GM23338 (cell line): ENCODE results near the gene CFAP65. TPM values are rescaled to one million over a fixed set of nuclear protein-coding genes. Genes with fewer than 3 reads are reported as not detected.

Source experiments
- ATAC-seq: fragments of 200-7000 bp; cut with Tn5 transposase; 3 replicates; pipeline ENCODE4 v1.9.1; 2020
- DNase-seq: peaks from one replicate; pipeline ENCODE4 v3.0.0-alpha.2; 2015; ENCODE audit warnings: low spot score
- H2AFZ ChIP-seq: fragments of 200-600 bp; sonication (generic); 2 replicates; pipeline ENCODE4 v1.8.0; 2016; ENCODE audit warnings: antibody characterized with exemption, mild to moderate bottlenecking, moderate library complexity
- H3F3A ChIP-seq: fragments of 200-600 bp; sonication (generic); replicated peaks from 2 replicates; pipeline ENCODE4 v1.8.0; 2017; ENCODE audit warnings: antibody characterized with exemption, mixed run types, low read depth
- H3K27ac ChIP-seq: fragments of 200-600 bp; sonication (generic); 2 replicates; pipeline ENCODE4 v1.6.1; 2016; ENCODE audit warnings: low read depth
- H3K27me3 ChIP-seq: fragments of 200-600 bp; sonication (generic); 2 replicates; pipeline ENCODE4 v1.8.0; 2016; ENCODE audit warnings: mild to moderate bottlenecking, mixed run types, moderate library complexity; ENCODE audit not compliant: insufficient read depth
- H3K36me3 ChIP-seq: fragments of 200-600 bp; sonication (generic); 2 replicates; pipeline ENCODE4 v1.8.0; 2016; ENCODE audit warnings: mild to moderate bottlenecking; ENCODE audit not compliant: insufficient read depth
- H3K4me1 ChIP-seq: fragments of 200-600 bp; sonication (generic); 2 replicates; pipeline ENCODE4 v1.8.0; 2016; ENCODE audit warnings: mild to moderate bottlenecking, moderate library complexity; ENCODE audit not compliant: insufficient read depth
- H3K4me2 ChIP-seq: fragments of 200-600 bp; sonication (generic); 2 replicates; pipeline ENCODE4 v1.7.1; 2017; ENCODE audit warnings: mixed run types
- H3K4me3 ChIP-seq: fragments of 200-600 bp; sonication (generic); 2 replicates; pipeline ENCODE4 v1.6.1; 2016; ENCODE audit warnings: mixed run types
- H3K79me2 ChIP-seq: fragments of 200-600 bp; sonication (generic); replicated peaks from 2 replicates; pipeline ENCODE4 v1.8.0; 2017; ENCODE audit warnings: mild to moderate bottlenecking; ENCODE audit not compliant: insufficient read depth
- H3K9me2 ChIP-seq: fragments of 200-600 bp; sonication (generic); 2 replicates; pipeline ENCODE4 v1.8.0; 2017; ENCODE audit not compliant: insufficient read depth
- H4K20me1 ChIP-seq: fragments of 200-600 bp; sonication (generic); replicated peaks from 2 replicates; pipeline ENCODE4 v1.8.0; 2017; ENCODE audit warnings: mild to moderate bottlenecking; ENCODE audit not compliant: insufficient read depth
- H3K27ac Mint-ChIP-seq: 2 replicates; pipeline ENCODE4 v1.8.0; 2020; ENCODE audit warnings: inconsistent platforms, mild to moderate bottlenecking, moderate library complexity, mixed read lengths
- H3K27me3 Mint-ChIP-seq: 3 replicates; pipeline ENCODE4 v1.8.0; 2022; ENCODE audit warnings: low read depth, mild to moderate bottlenecking, moderate library complexity, mixed read lengths, inconsistent platforms; ENCODE audit not compliant: insufficient read depth, poor library complexity
- H3K36me3 Mint-ChIP-seq: 3 replicates; pipeline ENCODE4 v1.8.0; 2021; ENCODE audit warnings: low read depth, mild to moderate bottlenecking, inconsistent platforms, moderate library complexity, mixed read lengths
- H3K4me1 Mint-ChIP-seq: 3 replicates; pipeline ENCODE4 v1.8.0; 2020; ENCODE audit warnings: mild to moderate bottlenecking, inconsistent platforms, mixed read lengths
- H3K4me3 Mint-ChIP-seq: 3 replicates; pipeline ENCODE4 v1.8.0; 2021; ENCODE audit warnings: moderate library complexity, mild to moderate bottlenecking, inconsistent platforms, mixed read lengths
- H3K9me3 Mint-ChIP-seq: 3 replicates; pipeline ENCODE4 v1.8.0; 2020; ENCODE audit warnings: moderate library complexity, mild to moderate bottlenecking, inconsistent platforms, mixed read lengths
- CREB1 ChIP-seq: fragments of 250-450 bp; sonication (Bioruptor Pico); IDR thresholded peaks from 2 replicates; pipeline ENCODE4 v1.5.0; 2020; ENCODE audit warnings: low read depth, mild to moderate bottlenecking, moderate library complexity
- EZH2 ChIP-seq: fragments of 200-600 bp; sonication (generic); IDR thresholded peaks from one replicate; pipeline ENCODE4 v1.8.0; 2017; ENCODE audit warnings: antibody characterized with exemption, mild to moderate bottlenecking, low read depth; ENCODE audit not compliant: unreplicated experiment
- ZNF114 ChIP-seq: fragments of 250-450 bp; sonication (Bioruptor Pico); IDR thresholded peaks from 2 replicates; pipeline ENCODE4 v1.5.0; 2020; ENCODE audit warnings: mild to moderate bottlenecking, moderate library complexity
- polyA plus RNA-seq: library from polyadenylated mRNA; unstranded; fragments of >200 nt; fragmentation: Nextera tagmentation; extraction: Ambion mirVana; gene quantifications from 2 replicates; pipeline ENCODE4 v1.2.1, GENCODE V29; 2016
- total RNA-seq: library from RNA; depleted of rRNA; stranded (reverse); fragments of >200 nt; shearing (Covaris generic); gene quantifications from 2 replicates; pipeline ENCODE4 v1.2.3, GENCODE V29; 2014
- TF ChIP-seq, protein P1 (sequence below): fragments of 250-450 bp; sonication (Bioruptor Pico); IDR thresholded peaks from 2 replicates; pipeline ENCODE4 v1.5.0; 2020; ENCODE audit warnings: mild to moderate bottlenecking, moderate library complexity
- TF ChIP-seq, protein P2 (sequence below): IDR thresholded peaks from 2 replicates; pipeline ENCODE4 v1.6.1; 2016; ENCODE audit warnings: antibody characterized with exemption
- TF ChIP-seq, protein P3 (sequence below): IDR thresholded peaks from one replicate; pipeline ENCODE4 v1.6.1; 2018; ENCODE audit warnings: antibody characterized with exemption; ENCODE audit not compliant: unreplicated experiment

Gene CFAP65
- total and polyA plus RNA-seq, 2 experiments from 2014 or later, result 0.38 to 0.74 TPM

DNA sequence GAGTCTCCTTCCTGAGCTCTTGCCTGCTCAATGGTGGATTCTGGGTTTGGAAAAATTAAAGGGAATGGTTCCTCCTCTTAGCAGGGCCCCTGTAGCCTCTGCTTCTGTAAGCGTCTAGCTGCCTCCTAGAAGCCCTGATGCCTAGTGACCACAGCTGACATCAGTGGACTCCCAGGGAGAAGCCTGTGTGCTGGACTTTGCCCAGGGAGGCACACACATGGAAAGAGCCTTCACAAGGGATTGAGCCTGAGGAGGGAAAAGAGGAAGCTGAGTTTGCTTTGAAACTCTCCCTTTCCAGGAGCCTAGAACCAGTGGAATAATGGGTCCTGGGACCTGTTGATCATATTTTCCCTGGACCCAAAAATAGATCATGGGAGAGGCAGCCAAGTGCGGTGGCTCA is 1.4 kb upstream of the CFAP65 start (continued):
- TF ChIP-seq, protein P1, sequence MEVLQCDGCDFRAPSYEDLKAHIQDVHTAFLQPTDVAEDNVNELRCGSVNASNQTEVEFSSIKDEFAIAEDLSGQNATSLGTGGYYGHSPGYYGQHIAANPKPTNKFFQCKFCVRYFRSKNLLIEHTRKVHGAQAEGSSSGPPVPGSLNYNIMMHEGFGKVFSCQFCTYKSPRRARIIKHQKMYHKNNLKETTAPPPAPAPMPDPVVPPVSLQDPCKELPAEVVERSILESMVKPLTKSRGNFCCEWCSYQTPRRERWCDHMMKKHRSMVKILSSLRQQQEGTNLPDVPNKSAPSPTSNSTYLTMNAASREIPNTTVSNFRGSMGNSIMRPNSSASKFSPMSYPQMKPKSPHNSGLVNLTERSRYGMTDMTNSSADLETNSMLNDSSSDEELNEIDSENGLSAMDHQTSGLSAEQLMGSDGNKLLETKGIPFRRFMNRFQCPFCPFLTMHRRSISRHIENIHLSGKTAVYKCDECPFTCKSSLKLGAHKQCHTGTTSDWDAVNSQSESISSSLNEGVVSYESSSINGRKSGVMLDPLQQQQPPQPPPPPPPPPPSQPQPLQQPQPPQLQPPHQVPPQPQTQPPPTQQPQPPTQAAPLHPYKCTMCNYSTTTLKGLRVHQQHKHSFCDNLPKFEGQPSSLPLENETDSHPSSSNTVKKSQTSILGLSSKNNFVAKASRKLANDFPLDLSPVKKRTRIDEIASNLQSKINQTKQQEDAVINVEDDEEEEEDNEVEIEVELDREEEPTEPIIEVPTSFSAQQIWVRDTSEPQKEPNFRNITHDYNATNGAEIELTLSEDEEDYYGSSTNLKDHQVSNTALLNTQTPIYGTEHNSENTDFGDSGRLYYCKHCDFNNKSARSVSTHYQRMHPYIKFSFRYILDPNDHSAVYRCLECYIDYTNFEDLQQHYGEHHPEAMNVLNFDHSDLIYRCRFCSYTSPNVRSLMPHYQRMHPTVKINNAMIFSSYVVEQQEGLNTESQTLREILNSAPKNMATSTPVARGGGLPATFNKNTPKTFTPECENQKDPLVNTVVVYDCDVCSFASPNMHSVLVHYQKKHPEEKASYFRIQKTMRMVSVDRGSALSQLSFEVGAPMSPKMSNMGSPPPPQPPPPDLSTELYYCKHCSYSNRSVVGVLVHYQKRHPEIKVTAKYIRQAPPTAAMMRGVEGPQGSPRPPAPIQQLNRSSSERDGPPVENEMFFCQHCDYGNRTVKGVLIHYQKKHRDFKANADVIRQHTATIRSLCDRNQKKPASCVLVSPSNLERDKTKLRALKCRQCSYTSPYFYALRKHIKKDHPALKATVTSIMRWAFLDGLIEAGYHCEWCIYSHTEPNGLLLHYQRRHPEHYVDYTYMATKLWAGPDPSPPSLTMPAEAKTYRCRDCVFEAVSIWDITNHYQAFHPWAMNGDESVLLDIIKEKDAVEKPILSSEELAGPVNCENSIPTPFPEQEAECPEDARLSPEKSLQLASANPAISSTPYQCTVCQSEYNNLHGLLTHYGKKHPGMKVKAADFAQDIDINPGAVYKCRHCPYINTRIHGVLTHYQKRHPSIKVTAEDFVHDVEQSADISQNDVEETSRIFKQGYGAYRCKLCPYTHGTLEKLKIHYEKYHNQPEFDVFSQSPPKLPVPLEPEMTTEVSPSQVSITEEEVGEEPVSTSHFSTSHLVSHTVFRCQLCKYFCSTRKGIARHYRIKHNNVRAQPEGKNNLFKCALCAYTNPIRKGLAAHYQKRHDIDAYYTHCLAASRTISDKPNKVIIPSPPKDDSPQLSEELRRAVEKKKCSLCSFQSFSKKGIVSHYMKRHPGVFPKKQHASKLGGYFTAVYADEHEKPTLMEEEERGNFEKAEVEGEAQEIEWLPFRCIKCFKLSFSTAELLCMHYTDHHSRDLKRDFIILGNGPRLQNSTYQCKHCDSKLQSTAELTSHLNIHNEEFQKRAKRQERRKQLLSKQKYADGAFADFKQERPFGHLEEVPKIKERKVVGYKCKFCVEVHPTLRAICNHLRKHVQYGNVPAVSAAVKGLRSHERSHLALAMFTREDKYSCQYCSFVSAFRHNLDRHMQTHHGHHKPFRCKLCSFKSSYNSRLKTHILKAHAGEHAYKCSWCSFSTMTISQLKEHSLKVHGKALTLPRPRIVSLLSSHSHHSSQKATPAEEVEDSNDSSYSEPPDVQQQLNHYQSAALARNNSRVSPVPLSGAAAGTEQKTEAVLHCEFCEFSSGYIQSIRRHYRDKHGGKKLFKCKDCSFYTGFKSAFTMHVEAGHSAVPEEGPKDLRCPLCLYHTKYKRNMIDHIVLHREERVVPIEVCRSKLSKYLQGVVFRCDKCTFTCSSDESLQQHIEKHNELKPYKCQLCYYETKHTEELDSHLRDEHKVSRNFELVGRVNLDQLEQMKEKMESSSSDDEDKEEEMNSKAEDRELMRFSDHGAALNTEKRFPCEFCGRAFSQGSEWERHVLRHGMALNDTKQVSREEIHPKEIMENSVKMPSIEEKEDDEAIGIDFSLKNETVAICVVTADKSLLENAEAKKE, result no peak

DNA sequence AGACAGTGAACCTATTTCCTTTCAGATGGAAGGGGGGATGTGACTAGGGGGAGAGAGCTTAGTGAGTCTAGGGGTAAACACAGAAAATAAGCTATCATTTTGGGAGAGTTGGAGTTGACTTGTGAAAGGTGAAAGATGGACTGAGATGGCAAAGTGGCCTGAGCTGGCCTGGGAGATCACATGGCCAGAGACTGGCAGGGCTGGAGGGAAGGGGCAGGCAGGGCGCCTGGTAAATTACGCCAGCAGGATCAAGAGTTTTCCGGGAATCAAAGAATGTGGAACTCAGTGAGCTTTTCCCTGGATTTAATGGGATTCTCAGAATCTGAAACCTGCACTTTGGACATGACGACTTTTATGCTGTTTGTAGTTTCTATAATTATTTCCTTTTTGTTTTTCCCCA is 841 bp upstream of the CFAP65 start:
- Histone ChIP-seq H3F3A (no peaks in the 10 kb centered on the region), H3K27me3 (no peaks in the 10 kb centered on the region), H2AFZ (no peak overlapping the region), H3K4me1 (no peaks in the 10 kb centered on the region; the same call in 1 of the 2 replicates), H4K20me1 (no peaks in the 10 kb centered on the region), H3K79me2 (no peaks in the 10 kb centered on the region), H3K27ac (no peak overlapping the region), H3K4me3 (no peak overlapping the region), H3K9me2 (no peaks in the 10 kb centered on the region), H3K4me2 (peak overlapping the region; percentile 75), H3K36me3 (no peaks in the 10 kb centered on the region)
- Mint-ChIP-seq H3K4me3 (peak overlapping the region; percentile 85; the same call in 1 of the 3 replicates), H3K4me1 (peaks cover 6% of the 10 kb centered on the region; the same call in 1 of the 3 replicates), H3K36me3 (no peaks in the 10 kb centered on the region), H3K27ac (no peak overlapping the region), H3K9me3 (no peaks in the 10 kb centered on the region; the same call in 2 of the 3 replicates), H3K27me3 (peaks cover 12% of the 10 kb centered on the region)
- ATAC-seq, result no peak
- no peak for DNase-seq
- TF ChIP-seq ZNF114 (CRISPR knock-in tag), result no peak
- no peak for TF ChIP-seq CREB1 (CRISPR knock-in tag)
- no peak for TF ChIP-seq EZH2
- TF ChIP-seq, protein P2, sequence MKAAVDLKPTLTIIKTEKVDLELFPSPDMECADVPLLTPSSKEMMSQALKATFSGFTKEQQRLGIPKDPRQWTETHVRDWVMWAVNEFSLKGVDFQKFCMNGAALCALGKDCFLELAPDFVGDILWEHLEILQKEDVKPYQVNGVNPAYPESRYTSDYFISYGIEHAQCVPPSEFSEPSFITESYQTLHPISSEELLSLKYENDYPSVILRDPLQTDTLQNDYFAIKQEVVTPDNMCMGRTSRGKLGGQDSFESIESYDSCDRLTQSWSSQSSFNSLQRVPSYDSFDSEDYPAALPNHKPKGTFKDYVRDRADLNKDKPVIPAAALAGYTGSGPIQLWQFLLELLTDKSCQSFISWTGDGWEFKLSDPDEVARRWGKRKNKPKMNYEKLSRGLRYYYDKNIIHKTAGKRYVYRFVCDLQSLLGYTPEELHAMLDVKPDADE, result no peak
- TF ChIP-seq, protein P3, sequence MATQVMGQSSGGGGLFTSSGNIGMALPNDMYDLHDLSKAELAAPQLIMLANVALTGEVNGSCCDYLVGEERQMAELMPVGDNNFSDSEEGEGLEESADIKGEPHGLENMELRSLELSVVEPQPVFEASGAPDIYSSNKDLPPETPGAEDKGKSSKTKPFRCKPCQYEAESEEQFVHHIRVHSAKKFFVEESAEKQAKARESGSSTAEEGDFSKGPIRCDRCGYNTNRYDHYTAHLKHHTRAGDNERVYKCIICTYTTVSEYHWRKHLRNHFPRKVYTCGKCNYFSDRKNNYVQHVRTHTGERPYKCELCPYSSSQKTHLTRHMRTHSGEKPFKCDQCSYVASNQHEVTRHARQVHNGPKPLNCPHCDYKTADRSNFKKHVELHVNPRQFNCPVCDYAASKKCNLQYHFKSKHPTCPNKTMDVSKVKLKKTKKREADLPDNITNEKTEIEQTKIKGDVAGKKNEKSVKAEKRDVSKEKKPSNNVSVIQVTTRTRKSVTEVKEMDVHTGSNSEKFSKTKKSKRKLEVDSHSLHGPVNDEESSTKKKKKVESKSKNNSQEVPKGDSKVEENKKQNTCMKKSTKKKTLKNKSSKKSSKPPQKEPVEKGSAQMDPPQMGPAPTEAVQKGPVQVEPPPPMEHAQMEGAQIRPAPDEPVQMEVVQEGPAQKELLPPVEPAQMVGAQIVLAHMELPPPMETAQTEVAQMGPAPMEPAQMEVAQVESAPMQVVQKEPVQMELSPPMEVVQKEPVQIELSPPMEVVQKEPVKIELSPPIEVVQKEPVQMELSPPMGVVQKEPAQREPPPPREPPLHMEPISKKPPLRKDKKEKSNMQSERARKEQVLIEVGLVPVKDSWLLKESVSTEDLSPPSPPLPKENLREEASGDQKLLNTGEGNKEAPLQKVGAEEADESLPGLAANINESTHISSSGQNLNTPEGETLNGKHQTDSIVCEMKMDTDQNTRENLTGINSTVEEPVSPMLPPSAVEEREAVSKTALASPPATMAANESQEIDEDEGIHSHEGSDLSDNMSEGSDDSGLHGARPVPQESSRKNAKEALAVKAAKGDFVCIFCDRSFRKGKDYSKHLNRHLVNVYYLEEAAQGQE, result no peak
